Measurements from ENCODE around the gene SOAT2.
"Not testable (repeated sequence)": the region's sequence is repeated elsewhere in the genome, so short reads cannot be mapped to it uniquely, and the experiment has no call there.

SOAT2 gene

DNA sequence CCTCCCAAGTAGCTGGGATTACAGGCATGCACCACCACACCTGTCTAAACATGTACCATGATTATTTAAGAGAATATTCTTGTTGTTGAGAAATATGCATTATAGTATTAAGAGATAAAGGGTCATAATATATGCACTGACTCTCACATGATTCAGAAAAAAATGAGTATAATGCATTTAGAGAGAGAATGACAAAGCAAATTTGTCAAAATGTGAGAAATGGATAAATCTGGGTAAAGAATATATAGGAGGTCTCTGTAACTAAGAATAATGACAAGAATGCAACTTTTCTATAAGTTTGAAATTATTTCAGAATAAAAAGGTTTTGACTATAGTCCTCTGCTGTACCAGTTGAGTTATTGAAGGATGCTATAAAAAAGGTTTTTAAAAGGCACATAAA, 49.1 kb downstream of the SOAT2 start:
- FAIRE-seq, result no peak

GRCh38 chr12:53159195-53159839, 56.0 kb downstream of the SOAT2 start:
- FAIRE-seq, result no peak

DNA sequence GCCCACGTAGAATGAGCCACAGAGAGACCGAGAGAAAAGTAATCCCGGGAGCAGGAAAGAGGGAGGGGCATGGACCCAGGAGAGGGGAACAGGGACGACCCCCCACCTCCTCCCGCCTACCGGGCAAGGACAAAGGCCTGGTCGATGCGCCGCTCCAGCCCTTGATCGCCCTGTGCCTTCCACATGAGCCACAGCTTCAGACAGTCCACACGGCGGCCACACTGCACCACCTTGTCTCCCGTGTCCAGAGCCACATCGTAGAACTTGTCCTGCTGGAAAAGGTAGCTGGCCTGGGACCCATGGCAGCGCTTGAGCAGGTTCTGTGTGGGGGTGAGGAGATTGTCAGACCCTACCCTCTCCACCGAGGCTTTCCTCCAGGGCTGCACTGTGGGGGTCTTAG, 56.7 kb downstream of the SOAT2 start:
- FAIRE-seq, result no peak

- no peak for FAIRE-seq
Observed at GRCh38 chr12:53160673-53161072, 57.4 kb downstream of the SOAT2 start.

DNA sequence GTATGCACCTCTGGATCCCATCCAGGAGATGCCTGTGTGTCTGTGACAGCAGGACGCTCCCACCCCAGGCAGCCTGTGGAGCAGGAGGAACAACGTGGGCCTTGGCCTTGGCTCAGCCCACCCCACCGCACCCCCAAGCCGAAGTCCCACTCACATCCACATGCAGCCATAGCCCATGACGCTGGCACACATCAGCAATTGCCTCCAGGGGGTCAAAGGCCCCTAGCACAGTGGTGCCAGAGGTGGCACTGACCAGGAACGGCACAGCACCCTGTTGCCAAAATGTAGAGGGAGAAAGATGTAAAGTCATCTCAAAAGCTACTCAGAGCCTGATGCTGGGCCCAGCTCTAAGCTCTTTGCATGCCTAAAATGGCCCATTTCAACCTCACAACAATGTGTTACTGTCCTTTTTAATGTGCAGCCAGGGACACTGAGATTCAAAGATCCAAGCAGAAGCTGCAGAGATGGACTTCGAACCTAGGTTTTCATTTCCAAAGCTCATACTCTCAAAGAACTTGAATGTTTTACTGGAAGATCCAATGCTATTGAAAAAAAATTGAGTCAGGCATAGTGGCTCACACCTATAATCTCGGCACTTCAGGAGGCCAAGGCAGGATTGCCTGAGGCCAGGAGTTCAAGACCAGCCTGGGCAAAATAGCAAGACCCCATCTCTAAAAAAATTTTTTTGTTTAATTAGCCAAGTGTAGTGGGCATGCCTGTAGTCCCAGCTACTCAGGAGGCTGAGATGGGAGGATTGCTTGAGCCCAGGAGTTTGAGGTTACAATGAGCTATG, 58.0 kb downstream of the SOAT2 start:
- no peak for FAIRE-seq

DNA sequence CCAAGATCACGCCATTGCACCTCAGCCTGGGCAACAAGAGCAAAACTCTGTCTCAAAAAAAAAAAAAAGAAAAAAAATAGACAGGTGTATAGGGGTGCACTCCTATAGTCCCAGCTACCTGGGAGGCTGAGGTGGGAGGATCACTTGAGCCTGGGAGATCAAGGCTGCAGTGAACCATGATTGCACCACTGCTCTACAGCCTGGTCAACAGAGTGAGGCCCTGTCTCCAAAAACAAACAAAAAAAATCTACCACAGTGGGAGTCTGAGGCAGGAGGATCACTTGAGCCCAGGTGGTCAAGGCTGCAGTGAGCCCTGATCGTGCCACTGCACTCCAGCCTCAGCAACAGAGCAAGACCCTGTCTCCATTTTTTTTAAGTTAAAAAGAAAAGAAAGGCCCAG, 59.7 kb downstream of the SOAT2 start:
- not testable (repeated sequence) for FAIRE-seq

- FAIRE-seq, result no peak
Observed at GRCh38 chr12:53166837-53167236, 63.6 kb downstream of the SOAT2 start.

DNA sequence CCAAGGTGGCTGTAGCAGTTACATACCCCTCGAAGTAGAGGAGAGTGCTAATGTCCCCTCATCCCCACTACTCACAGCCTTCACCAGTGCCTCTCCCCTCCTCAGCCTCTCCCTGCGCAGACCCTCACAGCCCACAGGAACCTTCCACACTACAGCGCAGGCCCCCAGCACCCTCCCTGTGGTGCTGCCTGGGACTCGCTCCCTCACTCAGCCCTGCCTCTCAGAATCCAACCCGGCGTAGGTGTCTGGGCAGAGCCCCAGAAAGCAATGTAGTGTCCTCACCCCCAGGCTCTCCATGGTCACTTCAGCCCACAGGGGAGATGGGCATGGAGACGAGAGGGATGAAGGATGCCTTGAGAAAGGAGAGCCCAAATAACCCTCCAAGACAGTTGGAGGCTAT, 66.4 kb downstream of the SOAT2 start:
- no peak for FAIRE-seq

GRCh38 chr12:53170215-53170614, 66.9 kb downstream of the SOAT2 start:
- no peak for FAIRE-seq

GRCh38 chr12:53170876-53171724, 67.8 kb downstream of the SOAT2 start:
- FAIRE-seq, result no peak

DNA sequence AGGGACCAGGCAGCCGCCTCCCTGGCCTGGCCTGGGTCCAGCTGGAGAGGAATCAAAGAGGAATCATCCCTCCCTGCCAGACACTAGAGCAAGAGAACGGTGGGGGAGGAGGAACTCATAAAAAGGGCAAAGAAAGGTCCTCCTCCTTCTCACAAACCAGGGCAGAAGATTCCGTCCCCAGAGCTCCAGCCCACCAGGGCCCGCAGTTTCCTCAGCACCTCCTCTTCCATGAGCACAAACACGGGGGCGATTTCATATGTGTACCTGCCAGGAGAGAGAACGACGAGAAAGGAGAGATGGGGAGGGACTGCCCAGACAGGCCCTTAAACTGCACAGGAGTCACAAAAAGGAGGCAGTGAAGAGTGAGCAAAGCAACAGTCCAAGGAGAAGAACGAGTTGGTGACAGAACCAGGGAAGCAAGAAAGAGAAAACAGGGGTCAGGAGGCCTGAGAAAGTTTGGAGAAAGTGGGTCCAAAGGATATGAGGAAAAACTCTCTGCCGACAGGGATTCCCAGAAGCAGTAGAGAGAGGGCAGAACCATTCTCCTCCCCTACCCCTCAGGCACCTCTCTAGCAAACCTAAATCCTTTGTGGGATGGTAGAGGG, 68.5 kb downstream of the SOAT2 start:
- FAIRE-seq, result no peak

DNA sequence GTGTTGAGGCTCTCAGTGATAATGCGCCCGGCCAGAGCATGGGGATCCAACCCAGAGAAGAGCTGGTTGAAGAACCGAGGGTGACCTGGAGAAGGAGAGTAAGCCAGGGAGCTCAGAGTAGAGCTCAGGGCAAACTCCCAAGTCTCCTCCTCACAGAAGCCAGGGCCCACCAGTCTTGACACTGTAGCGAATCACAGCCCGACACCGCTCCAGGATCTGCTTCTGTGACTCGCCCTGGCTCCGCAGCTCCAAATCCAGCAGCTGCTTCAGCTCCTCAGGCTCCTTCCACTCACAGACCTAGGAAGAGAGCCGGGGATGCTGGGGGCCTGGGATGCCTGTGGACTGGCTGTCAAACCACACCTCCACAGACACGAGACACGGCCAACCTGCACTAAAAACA, 69.1 kb downstream of the SOAT2 start:
- no peak for FAIRE-seq

- FAIRE-seq, result no peak
Observed at GRCh38 chr12:53173085-53173715, 69.9 kb downstream of the SOAT2 start.
